K562 (cell line): ENCODE measurements around the gene FANCC. TPM values are rescaled to one million over a fixed set of nuclear protein-coding genes. Genes with fewer than 3 reads are reported as not detected.

ENCODE experiments used
- ATAC-seq: fragments of 200-7000 bp; cut with Tn5 transposase; 3 replicates; pipeline ENCODE4 v1.9.1; 2020; ENCODE audit warnings: moderate library complexity
- BruUV-seq: library from RNA; stranded (reverse); fragments of 400-500 nt; replicated peaks from 2 replicates; lab custom pipeline; 2021; lab: Mats Ljungman, UMichigan
- CTCF ChIA-PET: fragments of 300-600 bp; formaldehyde crosslinking; extraction: SDS; loops from one replicate; lab custom pipeline; 2021; ENCODE audit warnings: low intra/inter-chr PET ratio; lab: Yijun Ruan, JAX
- POLR2A ChIA-PET: fragments of 300-600, 350-650 bp; sonication (Branson Sonifier 250); formaldehyde crosslinking; extraction: SDS; loops from one replicate; lab custom pipeline; 2021; ENCODE audit warnings: antibody characterized with exemption, inconsistent platforms; lab: Yijun Ruan, JAX
- DNase-seq, 4 experiments: peaks; one replicate each; pipeline versions ENCODE4 v3.0.0 to v3.0.0-alpha.2; 2011 to 2018; ENCODE audit warnings: low spot score in 3 of 4, mixed read lengths in 3 of 4; ENCODE audit errors: extremely low read depth in 1 of 4
- FAIRE-seq: peaks from 2 replicates; lab custom pipeline; 2011; peaks lifted over from hg19 to GRCh38; lab: Jason Lieb, UNC
- H2AFZ ChIP-seq: 2 replicates; pipeline ENCODE4 v1.6.0; 2011; ENCODE audit warnings: low read depth, low read length, control low read depth, inconsistent platforms
- H3K27ac ChIP-seq: fragments of 200-600 bp; 3 replicates; pipeline ENCODE4 v1.8.0; 2011; ENCODE audit warnings: low read depth, mild to moderate bottlenecking, control low read depth, inconsistent platforms, low read length, moderate library complexity, mixed read lengths; ENCODE audit errors: extremely low read depth
- H3K27me3 ChIP-seq, 2 experiments: fragments of 300-600 bp in 1 of 2; 2 replicates in 1 of 2; 3 replicates in 1 of 2; pipeline versions ENCODE4 v1.6.0 to v1.8.0; 2011; ENCODE audit warnings: inconsistent platforms in 2 of 2, low read length in 2 of 2, mild to moderate bottlenecking in 1 of 2, mixed read lengths in 1 of 2, moderate library complexity in 1 of 2; ENCODE audit not compliant: control insufficient read depth in 2 of 2, insufficient read depth in 2 of 2
- H3K36me3 ChIP-seq: fragments of 300-600 bp; 3 replicates; pipeline ENCODE4 v1.8.0; 2011; ENCODE audit warnings: mild to moderate bottlenecking, low read length, inconsistent platforms; ENCODE audit not compliant: control insufficient read depth, insufficient read depth
- H3K4me1 ChIP-seq, 2 experiments: fragments of 200-600 bp in 1 of 2; replicated peaks in 1 of 2; 2 replicates in 1 of 2; 3 replicates in 1 of 2; pipeline versions ENCODE4 v1.5.1 to v1.8.0; 2011; ENCODE audit warnings: inconsistent platforms in 2 of 2, low read length in 2 of 2, mild to moderate bottlenecking in 1 of 2, mixed read lengths in 1 of 2, moderate library complexity in 1 of 2; ENCODE audit not compliant: control insufficient read depth in 2 of 2, insufficient read depth in 2 of 2
- H3K4me2 ChIP-seq: 2 replicates; pipeline ENCODE4 v1.6.1; 2011; ENCODE audit warnings: low read length, control low read depth, inconsistent platforms, mixed read lengths; ENCODE audit not compliant: insufficient read depth
- H3K4me3 ChIP-seq: fragments of 200-600 bp; sonication (generic), shearing (Covaris generic); 2 replicates; pipeline ENCODE4 v1.5.1; 2016; ENCODE audit warnings: control low read depth, inconsistent platforms
- H3K79me2 ChIP-seq: fragments of 200-600 bp; 3 replicates; pipeline ENCODE4 v1.8.0; 2011; ENCODE audit warnings: low read length, inconsistent platforms; ENCODE audit not compliant: control insufficient read depth, insufficient read depth
- H3K9ac ChIP-seq, 2 experiments: 2 replicates each; pipeline versions ENCODE4 v1.6.0 to v1.6.1; 2011; ENCODE audit warnings: low read depth in 2 of 2, low read length in 2 of 2, control low read depth in 1 of 2, inconsistent platforms in 1 of 2, mild to moderate bottlenecking in 1 of 2, mixed read lengths in 1 of 2; ENCODE audit not compliant: insufficient read depth in 1 of 2
- H3K9me1 ChIP-seq: one replicate; pipeline ENCODE4 v1.6.0; 2011; ENCODE audit warnings: inconsistent platforms, mild to moderate bottlenecking, low read length, moderate library complexity; ENCODE audit not compliant: control insufficient read depth, insufficient read depth
- H3K9me3 ChIP-seq: replicated peaks from 2 replicates; pipeline ENCODE4 v1.5.1; 2011; ENCODE audit warnings: low read depth, low read length, inconsistent platforms; ENCODE audit not compliant: control insufficient read depth, insufficient read depth
- H4K20me1 ChIP-seq: replicated peaks from 2 replicates; pipeline ENCODE4 v1.6.1; 2011; ENCODE audit warnings: low read length, inconsistent platforms, mixed read lengths; ENCODE audit not compliant: control insufficient read depth, insufficient read depth
- HNRNPK ChIP-seq: fragments of 200-400 bp; formaldehyde crosslinking; IDR thresholded peaks from one replicate; pipeline ENCODE4 v1.6.1; 2018; ENCODE audit warnings: mild to moderate bottlenecking, low read depth, low read length; ENCODE audit not compliant: poor library complexity, severe bottlenecking
- KLF13 ChIP-seq: fragments of 450-650 bp; IDR thresholded peaks from 2 replicates; pipeline ENCODE4 v1.6.1; 2016; ENCODE audit warnings: missing genetic modification characterization, low read depth, mild to moderate bottlenecking, missing compliant biosample characterization, moderate library complexity, borderline replicate concordance
- PCBP1 ChIP-seq: fragments of 200-400 bp; formaldehyde crosslinking; IDR thresholded peaks from 2 replicates; pipeline ENCODE4 v1.6.1; 2018; ENCODE audit warnings: mild to moderate bottlenecking, low read depth, low read length; ENCODE audit not compliant: poor library complexity, severe bottlenecking
- PCBP2 ChIP-seq: fragments of 200-400 bp; formaldehyde crosslinking; IDR thresholded peaks from 2 replicates; pipeline ENCODE4 v1.6.1; 2018; ENCODE audit warnings: low read length, low read depth, mild to moderate bottlenecking, moderate library complexity; ENCODE audit not compliant: poor library complexity, severe bottlenecking
- PTBP1 ChIP-seq: fragments of 200-400 bp; formaldehyde crosslinking; IDR thresholded peaks from 2 replicates; pipeline ENCODE4 v1.6.1; 2017; ENCODE audit warnings: low read depth, low read length
- RBM34 ChIP-seq: fragments of 200-400 bp; formaldehyde crosslinking; IDR thresholded peaks from 2 replicates; pipeline ENCODE4 v1.6.1; 2018; ENCODE audit warnings: low read length, borderline replicate concordance; ENCODE audit not compliant: insufficient read depth
- SREBF2 ChIP-seq: sonication (generic); formaldehyde crosslinking; IDR thresholded peaks from 2 replicates; pipeline ENCODE4 v1.4.0; 2020; ENCODE audit warnings: mild to moderate bottlenecking, missing genetic modification reagents
- ZNF165 ChIP-seq: fragments of 250-450 bp; sonication (Bioruptor Pico); IDR thresholded peaks from 2 replicates; pipeline ENCODE4 v1.4.0; 2020; ENCODE audit warnings: borderline replicate concordance
- WGBS: fragments of 100-300 bp; shearing (Covaris generic); methylation state at CpG from one replicate; pipeline ENCODE4 v1.1.6; 2016; ENCODE audit warnings: low coverage, mixed read lengths; ENCODE audit not compliant: insufficient coverage; ENCODE audit errors: missing lambda C conversion rate; 5-methylcytosine and 5-hydroxymethylcytosine counted together
- in situ Hi-C: fragments of 300-500 bp; cut with MboI; formaldehyde crosslinking; loops from 4 replicates; pipeline ENCODE4 v1.15.0; 2018; ENCODE audit warnings: inconsistent platforms, mixed read lengths
- intact Hi-C: fragments of 100-400 bp; cut with micrococcal nuclease; formaldehyde crosslinking; loops from 2 replicates; pipeline ENCODE4 v1.14.2; 2022
- polyA plus RNA-seq, 8 experiments: library from polyadenylated mRNA; depleted of rRNA in 4 of 8; stranded (reverse) in 5 of 8; unstranded in 3 of 8; fragments of >200 nt; fragmentation: Nextera tagmentation in 2 of 8; fragmentation: Illumina TruSeq in 1 of 8; extraction: Ambion mirVana in 2 of 8; extraction: Trizol in 1 of 8; gene quantifications; 2 replicates each; pipeline versions ENCODE4 v1.2.1 to v1.2.3, GENCODE V29; 2011 to 2014; ENCODE audit warnings: inconsistent platforms in 1 of 8, missing spikeins in 1 of 8
- total RNA-seq, 7 experiments: library from RNA; depleted of rRNA in 6 of 7; stranded (reverse); fragments of >200 nt in 6 of 7; fragmentation: Illumina TruSeq in 2 of 7; extraction: Trizol in 2 of 7; gene quantifications; 2 replicates each; pipeline versions ENCODE4 v1.2.1 to v1.2.3, GENCODE V29; 2011 to 2021; ENCODE audit warnings: low replicate concordance in 1 of 7
- TF ChIP-seq, protein P1 (sequence below): sonication (generic); formaldehyde crosslinking; IDR thresholded peaks from 2 replicates; pipeline ENCODE4 v1.8.0; 2022; ENCODE audit warnings: missing genetic modification reagents, mild to moderate bottlenecking, borderline replicate concordance

Gene FANCC
- total and polyA plus RNA-seq, 9 of the 15 experiments (the other 6 are each of a cell fraction or from before 2014, with no cell fraction given) = 4.6 to 18.4 (median 14.2) TPM

DNA sequence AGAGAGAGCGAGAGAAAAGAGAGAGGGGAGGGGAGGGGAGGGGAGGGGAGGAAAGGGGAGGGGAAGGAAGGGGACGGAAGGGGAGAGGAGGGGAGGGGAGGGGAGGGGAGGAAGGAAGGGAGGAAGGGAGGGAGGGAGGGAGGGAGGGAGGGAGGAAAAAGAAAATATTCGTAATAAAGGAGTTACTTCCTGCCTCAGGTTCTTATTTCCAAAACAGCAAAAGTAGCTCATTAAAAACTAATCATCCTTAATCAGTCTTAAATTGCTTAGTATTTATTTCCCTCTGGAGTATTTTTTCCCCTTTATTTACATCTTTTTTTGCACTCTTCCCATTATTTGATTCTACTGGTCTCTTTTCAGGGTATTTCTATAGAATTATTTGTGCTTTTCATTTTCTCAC, 162.3 kb downstream of the FANCC start:
- Histone ChIP-seq H3K36me3 (no peaks in the 10 kb centered on the region), H3K9me1 (no peaks in the 10 kb centered on the region), H3K4me1 (no peaks in the 10 kb centered on the region), H3K4me3 (no peak overlapping the region), H2AFZ (no peak overlapping the region), H3K27ac (no peak overlapping the region), H3K27me3 (no peaks in the 10 kb centered on the region), H3K4me2 (no peak overlapping the region), H3K9me3 (no peaks in the 10 kb centered on the region), H4K20me1 (no peaks in the 10 kb centered on the region), H3K9ac (no peak overlapping the region), H3K79me2 (no peaks in the 10 kb centered on the region)
- no TSS peak for BruUV-seq
- ChIA-PET POLR2A (no interaction called here), CTCF (no interaction called here)
- ATAC-seq (no peak), DNase-seq (no peak), FAIRE-seq (no peak)
- in situ Hi-C loops (no loop called here), intact Hi-C loops (no loop called here)
- no CpG with 5 or more reads among the region's 3 CpGs for WGBS
- TF ChIP-seq ZNF165 (CRISPR knock-in tag) = no peak
- TF ChIP-seq, protein P1, sequence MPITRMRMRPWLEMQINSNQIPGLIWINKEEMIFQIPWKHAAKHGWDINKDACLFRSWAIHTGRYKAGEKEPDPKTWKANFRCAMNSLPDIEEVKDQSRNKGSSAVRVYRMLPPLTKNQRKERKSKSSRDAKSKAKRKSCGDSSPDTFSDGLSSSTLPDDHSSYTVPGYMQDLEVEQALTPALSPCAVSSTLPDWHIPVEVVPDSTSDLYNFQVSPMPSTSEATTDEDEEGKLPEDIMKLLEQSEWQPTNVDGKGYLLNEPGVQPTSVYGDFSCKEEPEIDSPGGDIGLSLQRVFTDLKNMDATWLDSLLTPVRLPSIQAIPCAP (CRISPR knock-in tag) = no peak
- TF ChIP-seq KLF13 (tag) = no peak
- no peak for TF ChIP-seq SREBF2 (CRISPR knock-in tag)
- peak; percentile 96 for TF ChIP-seq PCBP2
- peak; percentile 92 for TF ChIP-seq PCBP1
- no peak for TF ChIP-seq PTBP1
- peak; percentile 95 for TF ChIP-seq HNRNPK
- no peak for TF ChIP-seq RBM34
